Muscle layer of duodenum (tissue), 2 donors: ENCODE measurements around the gene PREX1.

ENCODE experiments used
- H3K27ac ChIP-seq: one replicate; pipeline ENCODE4 v1.7.0; 2013; ENCODE audit warnings: mild to moderate bottlenecking, low read length
- H3K27me3 ChIP-seq: one replicate; pipeline ENCODE4 v1.7.0; 2013; ENCODE audit warnings: low read depth, mild to moderate bottlenecking, control low read depth, low read length
- H3K36me3 ChIP-seq, 2 donors: one replicate each; pipeline ENCODE4 v1.7.0; 2013; ENCODE audit warnings: low read length in 2 of 2, control low read depth in 1 of 2, mild to moderate bottlenecking in 1 of 2; ENCODE audit not compliant: insufficient read depth in 2 of 2, control insufficient read depth in 1 of 2
- H3K4me1 ChIP-seq, 2 donors: one replicate each; pipeline ENCODE4 v1.7.0; 2013; ENCODE audit warnings: low read length in 2 of 2, mild to moderate bottlenecking in 2 of 2, control low read depth in 1 of 2, moderate library complexity in 1 of 2; ENCODE audit not compliant: insufficient read depth in 2 of 2, control insufficient read depth in 1 of 2
- H3K4me3 ChIP-seq, 2 donors: one replicate each; pipeline ENCODE4 v1.7.0; 2013; ENCODE audit warnings: low read length in 2 of 2, low read depth in 1 of 2, mild to moderate bottlenecking in 1 of 2
- H3K9me3 ChIP-seq, 2 donors: one replicate each; pipeline ENCODE4 v1.7.0; 2013; ENCODE audit warnings: low read length in 2 of 2, control low read depth in 1 of 2, mild to moderate bottlenecking in 1 of 2; ENCODE audit not compliant: control insufficient read depth in 1 of 2
- donor health status: healthy.

Gene PREX1

GRCh38 chr20:48616481-48616880 is 211.3 kb downstream of the PREX1 start:
- H3K36me3 ChIP-seq, result no peaks in the 10 kb centered on the region
- H3K9me3 ChIP-seq, result no peaks in the 10 kb centered on the region
- no peak overlapping the region for H3K27ac ChIP-seq
- peaks cover 0 to 14% of the 10 kb centered on the region in 2 donors for H3K4me1 ChIP-seq
- H3K27me3 ChIP-seq, result no peaks in the 10 kb centered on the region
- no peak overlapping the region for H3K4me3 ChIP-seq

- Histone ChIP-seq H3K27me3 (no peaks in the 10 kb centered on the region), H3K27ac (no peak overlapping the region), H3K36me3 (no peaks in the 10 kb centered on the region), H3K4me1 (peaks cover 0 to 14% of the 10 kb centered on the region in 2 donors), H3K4me3 (no peak overlapping the region), H3K9me3 (no peaks in the 10 kb centered on the region)
Observed at GRCh38 chr20:48615871-48616270, 211.9 kb downstream of the PREX1 start.

- Histone ChIP-seq H3K36me3 (no peaks in the 10 kb centered on the region), H3K27ac (no peak overlapping the region), H3K9me3 (no peaks in the 10 kb centered on the region), H3K4me3 (no peak overlapping the region), H3K4me1 (peaks cover 0 to 6% of the 10 kb centered on the region in 2 donors), H3K27me3 (no peaks in the 10 kb centered on the region)
Observed at GRCh38 chr20:48614593-48615274, 213.1 kb downstream of the PREX1 start.

DNA sequence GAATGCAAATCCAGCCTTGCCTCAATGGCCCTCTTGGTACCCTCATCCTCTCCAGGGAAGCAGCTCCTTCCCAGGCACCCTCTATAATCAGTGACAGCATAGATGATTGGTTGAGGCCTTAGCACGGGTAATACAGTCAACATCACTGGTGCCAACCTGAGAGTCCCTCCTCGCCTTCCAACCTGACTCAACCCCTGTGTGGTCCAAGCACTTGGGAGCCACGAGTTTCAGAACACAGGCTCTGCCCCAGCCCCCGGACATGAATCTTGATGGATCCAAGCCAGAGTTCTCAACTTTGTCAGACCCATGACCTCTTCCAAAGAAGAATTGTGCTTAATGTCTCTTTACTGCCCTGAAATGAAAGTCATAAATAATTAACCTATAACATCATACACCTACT is 213.9 kb downstream of the PREX1 start:
- H3K4me3 ChIP-seq, result no peak overlapping the region
- no peaks in the 10 kb centered on the region for H3K36me3 ChIP-seq
- H3K27me3 ChIP-seq, result no peaks in the 10 kb centered on the region
- no peak overlapping the region for H3K27ac ChIP-seq
- no peaks in the 10 kb centered on the region for H3K4me1 ChIP-seq
- H3K9me3 ChIP-seq, result no peaks in the 10 kb centered on the region

GRCh38 chr20:48612335-48612734 is 215.5 kb downstream of the PREX1 start:
- Histone ChIP-seq H3K36me3 (no peaks in the 10 kb centered on the region), H3K27ac (no peak overlapping the region), H3K4me3 (no peak overlapping the region), H3K27me3 (no peaks in the 10 kb centered on the region), H3K4me1 (no peaks in the 10 kb centered on the region), H3K9me3 (no peaks in the 10 kb centered on the region)

DNA sequence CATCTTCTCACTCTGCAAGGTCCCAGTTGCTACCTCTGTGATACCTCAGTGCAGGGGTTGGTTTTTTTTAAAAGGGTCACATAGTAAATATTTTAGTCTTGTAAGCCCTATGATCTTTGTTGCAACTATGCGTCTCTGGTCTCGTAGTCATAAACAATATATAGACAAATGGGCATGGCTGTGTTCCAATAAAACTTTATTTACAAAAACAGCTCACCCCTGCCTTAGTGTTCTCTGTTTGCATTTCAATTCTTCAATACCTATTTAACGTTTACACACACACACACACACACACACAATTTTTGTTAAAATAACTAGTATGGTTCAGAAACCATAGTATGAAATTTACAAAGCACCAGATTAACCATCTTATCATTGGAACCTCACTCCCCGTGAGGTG is 216.8 kb downstream of the PREX1 start:
- Histone ChIP-seq H3K4me3 (no peak overlapping the region), H3K36me3 (no peaks in the 10 kb centered on the region), H3K27me3 (no peaks in the 10 kb centered on the region), H3K9me3 (no peaks in the 10 kb centered on the region), H3K27ac (no peak overlapping the region), H3K4me1 (no peaks in the 10 kb centered on the region)

- no peak overlapping the region for H3K27ac ChIP-seq
- H3K9me3 ChIP-seq, result no peaks in the 10 kb centered on the region
- no peaks in the 10 kb centered on the region for H3K4me1 ChIP-seq
- no peaks in the 10 kb centered on the region for H3K36me3 ChIP-seq
- H3K4me3 ChIP-seq, result no peak overlapping the region
- H3K27me3 ChIP-seq, result no peaks in the 10 kb centered on the region
Observed at GRCh38 chr20:48609491-48609978, 218.3 kb downstream of the PREX1 start.

- no peak overlapping the region for H3K4me3 ChIP-seq
- H3K36me3 ChIP-seq, result no peaks in the 10 kb centered on the region
- H3K4me1 ChIP-seq, result no peaks in the 10 kb centered on the region
- H3K27me3 ChIP-seq, result no peaks in the 10 kb centered on the region
- no peak overlapping the region for H3K27ac ChIP-seq
- no peaks in the 10 kb centered on the region for H3K9me3 ChIP-seq
Observed at GRCh38 chr20:48608756-48609155, 219.0 kb downstream of the PREX1 start.

DNA sequence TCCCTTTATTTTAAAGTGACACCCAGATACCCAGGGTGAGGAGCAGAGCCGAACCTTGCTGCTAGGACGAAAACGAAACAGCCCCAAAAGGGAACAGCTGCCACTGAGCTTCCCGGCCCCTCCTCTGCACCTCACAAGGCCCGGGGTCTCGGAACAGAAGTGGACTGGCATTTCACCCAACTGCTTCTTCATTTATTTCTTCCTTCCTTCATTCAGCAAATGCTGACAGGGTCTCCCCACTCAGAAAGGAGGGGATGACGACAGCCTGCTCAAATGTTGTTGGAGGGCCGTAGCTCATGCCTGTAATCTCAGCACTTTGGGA is 220.3 kb downstream of the PREX1 start:
- H3K36me3 ChIP-seq, result no peaks in the 10 kb centered on the region

DNA sequence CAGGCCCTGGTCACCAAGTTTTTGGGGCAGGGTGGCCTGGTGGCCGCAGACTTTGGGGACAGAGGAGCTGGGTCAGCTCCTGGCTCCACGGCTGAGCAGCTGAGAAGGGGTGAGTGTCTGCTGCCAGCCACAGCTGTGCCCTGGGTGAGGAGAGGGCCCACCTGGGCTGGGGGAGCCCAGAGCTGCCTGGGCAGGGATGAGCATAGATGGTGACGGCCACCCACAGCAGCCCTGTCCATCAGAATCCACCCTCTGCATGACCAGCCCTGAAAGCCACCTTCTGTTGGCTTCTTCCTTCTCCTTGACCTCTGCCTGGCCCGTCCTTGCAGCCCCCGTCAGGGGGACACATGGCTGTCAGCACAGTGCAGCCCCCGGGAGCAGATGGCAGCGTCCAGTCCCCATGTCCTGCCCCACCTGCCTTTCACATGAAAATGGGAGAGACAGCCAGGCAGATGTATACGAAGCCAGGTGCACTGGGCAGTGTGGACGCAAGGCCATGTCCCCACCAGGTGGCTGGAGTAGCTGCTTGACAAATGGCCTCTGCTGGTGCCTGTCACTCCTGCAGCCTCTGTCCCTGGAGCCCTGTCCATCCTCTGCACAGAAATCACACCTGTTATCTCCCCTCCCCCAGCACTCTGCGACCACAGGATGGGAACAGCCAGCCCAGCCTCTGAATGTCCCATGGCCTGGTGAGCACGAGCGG is 220.8 kb downstream of the PREX1 start:
- no peaks in the 10 kb centered on the region for H3K4me1 ChIP-seq

More for the DNA sequence above, 220.3 kb downstream of the PREX1 start:
- Histone ChIP-seq H3K27ac (no peak overlapping the region), H3K4me3 (no peak overlapping the region), H3K27me3 (no peaks in the 10 kb centered on the region), H3K4me1 (no peaks in the 10 kb centered on the region), H3K9me3 (no peaks in the 10 kb centered on the region)

GRCh38 chr20:48606172-48606840 is 221.5 kb downstream of the PREX1 start:
- H3K4me3 ChIP-seq, result no peak overlapping the region
- no peaks in the 10 kb centered on the region for H3K4me1 ChIP-seq
- H3K9me3 ChIP-seq, result peaks cover 0 to 7% of the 10 kb centered on the region in 2 donors
- H3K36me3 ChIP-seq, result no peaks in the 10 kb centered on the region
- H3K27ac ChIP-seq, result no peak overlapping the region
- H3K27me3 ChIP-seq, result no peaks in the 10 kb centered on the region

More for the DNA sequence above, 220.8 kb downstream of the PREX1 start:
- Histone ChIP-seq H3K4me3 (no peak overlapping the region), H3K27ac (no peak overlapping the region), H3K9me3 (peaks cover 0 to 2% of the 10 kb centered on the region in 2 donors), H3K27me3 (no peaks in the 10 kb centered on the region), H3K36me3 (no peaks in the 10 kb centered on the region)
